ENCODE results near the gene ZNF469.

- TF ChIP-seq POLR2A (IDR thresholded peaks at IDR 0.05) (no peak), CTCF (IDR thresholded peaks at IDR 0.05 in 4 of 5, conservative IDR thresholded peaks at IDR 0.05 in 1 of 5) (no peak)
These were observed 45.2 kb upstream of the ZNF469 start for GRCh38 chr16:88337538-88337937.
